Neural progenitor cell (in vitro differentiated cells): Measurements from ENCODE around the gene TOM1. TPM values are rescaled to one million over a fixed set of nuclear protein-coding genes. Genes with fewer than 3 reads are reported as not detected.

Source experiments
- DNase-seq: peaks from one replicate; pipeline ENCODE4 v3.0.0-alpha.2; 2016; ENCODE audit warnings: low spot score
- H2AFZ ChIP-seq: fragments of 200-600 bp; sonication (generic); replicated peaks from 2 replicates; pipeline ENCODE4 v1.6.1; 2016; ENCODE audit warnings: antibody characterized with exemption
- H3F3A ChIP-seq: fragments of 200-600 bp; sonication (generic); 2 replicates; pipeline ENCODE4 v1.6.1; 2016; ENCODE audit warnings: antibody characterized with exemption, low read depth
- H3K27ac ChIP-seq: fragments of 200-600 bp; sonication (generic); 2 replicates; pipeline ENCODE4 v1.5.1; 2016; ENCODE audit warnings: mild to moderate bottlenecking
- H3K27me3 ChIP-seq: fragments of 200-600 bp; sonication (generic); 2 replicates; pipeline ENCODE4 v1.6.1; 2016; ENCODE audit warnings: mild to moderate bottlenecking, moderate library complexity
- H3K36me3 ChIP-seq: fragments of 200-600 bp; sonication (generic); 2 replicates; pipeline ENCODE4 v1.5.1; 2016
- H3K4me1 ChIP-seq: fragments of 200-600 bp; sonication (generic); 2 replicates; pipeline ENCODE4 v1.6.1; 2016; ENCODE audit warnings: mixed run types
- H3K4me2 ChIP-seq: fragments of 200-600 bp; sonication (generic); 2 replicates; pipeline ENCODE4 v1.6.1; 2016
- H3K4me3 ChIP-seq: fragments of 200-600 bp; sonication (generic); 2 replicates; pipeline ENCODE4 v1.5.1; 2016
- H3K79me2 ChIP-seq: fragments of 200-600 bp; sonication (generic); 2 replicates; pipeline ENCODE4 v1.6.1; 2016; ENCODE audit warnings: low read depth
- H3K9ac ChIP-seq: fragments of 200-600 bp; sonication (generic); 2 replicates; pipeline ENCODE4 v1.6.1; 2016
- H3K9me3 ChIP-seq: fragments of 200-600 bp; sonication (generic); 2 replicates; pipeline ENCODE4 v1.5.1; 2016; ENCODE audit warnings: low read depth
- H4K20me1 ChIP-seq: fragments of 200-600 bp; sonication (generic); 2 replicates; pipeline ENCODE4 v1.6.1; 2016; ENCODE audit warnings: low read depth
- H3K27ac Mint-ChIP-seq: 3 replicates; pipeline ENCODE4 v1.8.0; 2021; ENCODE audit warnings: mixed read lengths
- H3K27me3 Mint-ChIP-seq: 2 replicates; pipeline ENCODE4 v1.8.0; 2022; ENCODE audit warnings: low read depth, mild to moderate bottlenecking, inconsistent platforms, moderate library complexity, mixed read lengths; ENCODE audit not compliant: insufficient read depth
- H3K36me3 Mint-ChIP-seq: 3 replicates; pipeline ENCODE4 v1.8.0; 2021; ENCODE audit warnings: mixed read lengths
- H3K4me1 Mint-ChIP-seq: 3 replicates; pipeline ENCODE4 v1.8.0; 2021; ENCODE audit warnings: mixed read lengths
- H3K4me3 Mint-ChIP-seq: 3 replicates; pipeline ENCODE4 v1.8.0; 2021; ENCODE audit warnings: mild to moderate bottlenecking, moderate library complexity, mixed read lengths
- H3K9me3 Mint-ChIP-seq: 3 replicates; pipeline ENCODE4 v1.8.0; 2020; ENCODE audit warnings: mixed read lengths
- EZH2 ChIP-seq: fragments of 200-600 bp; sonication (generic); IDR thresholded peaks from 2 replicates; pipeline ENCODE4 v1.6.1; 2017; ENCODE audit warnings: antibody characterized with exemption, mild to moderate bottlenecking, moderate library complexity
- EZH2phosphoT487 ChIP-seq: fragments of 200-600 bp; sonication (generic); IDR thresholded peaks from 2 replicates; pipeline ENCODE4 v1.6.1; 2017; ENCODE audit warnings: antibody characterized with exemption
- total RNA-seq: library from RNA; depleted of rRNA; stranded (reverse); fragments of >200 nt; gene quantifications from 2 replicates; pipeline ENCODE4 v1.2.3, GENCODE V29; 2015; ENCODE audit warnings: low replicate concordance
- TF ChIP-seq, protein P1 (sequence below): fragments of 200-600 bp; sonication (generic); IDR thresholded peaks from 2 replicates; pipeline ENCODE4 v1.5.1; 2017; ENCODE audit warnings: antibody characterized with exemption, mild to moderate bottlenecking

TOM1 gene
- total RNA-seq, 1 donor from 2014 or later: 28.6 TPM

DNA sequence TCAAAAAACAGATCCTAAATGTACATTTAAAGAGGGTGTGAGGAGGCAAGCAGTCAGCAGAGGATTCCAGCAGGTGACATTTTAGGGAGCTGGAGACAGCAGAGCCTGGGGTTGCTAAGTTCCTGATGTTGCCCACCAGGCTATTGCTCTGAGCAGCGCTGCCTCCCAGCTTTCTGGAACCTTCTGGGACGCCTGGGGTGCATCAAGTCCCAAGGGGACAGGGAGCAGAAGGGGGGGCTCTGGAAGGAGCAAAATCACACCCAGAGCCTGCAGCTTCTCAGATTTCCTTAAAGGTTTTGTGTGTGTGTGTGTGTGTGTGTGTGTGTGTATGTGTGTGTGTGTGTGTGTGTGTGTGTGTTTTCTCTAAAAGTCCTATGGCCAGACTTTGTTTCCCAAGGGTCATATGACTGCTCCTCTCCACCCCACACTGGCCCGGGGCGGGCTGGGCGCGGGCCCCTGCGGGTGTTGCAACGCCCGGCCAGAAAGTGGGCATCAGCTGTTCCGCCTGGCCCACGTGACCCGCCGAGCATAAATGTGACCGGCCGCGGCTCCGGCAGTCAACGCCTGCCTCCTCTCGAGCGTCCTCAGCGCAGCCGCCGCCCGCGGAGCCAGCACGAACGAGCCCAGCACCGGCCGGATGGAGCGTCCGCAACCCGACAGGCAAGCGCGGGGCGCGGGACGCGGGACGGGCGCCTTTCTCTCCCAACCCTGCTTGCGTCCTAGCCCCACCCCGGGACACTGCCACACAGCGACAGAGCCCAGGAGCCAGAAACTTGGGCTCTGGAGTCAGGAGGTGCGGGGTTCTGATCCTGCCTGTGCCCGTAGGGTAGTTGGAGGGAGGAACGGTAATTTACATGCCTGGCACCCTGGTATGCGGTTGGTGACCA lies 81.1 kb downstream of the TOM1 start, which contains the start of gene HMOX1:
HMOX1 (plus strand) TSS at position 560 of the 887 bp plus-strand sequence; CDS start at position 638, 78 bp downstream.
- Histone ChIP-seq H2AFZ (peak within 1 kb of the TSS; percentile 87), H3K9me3 (no peaks in the 10 kb centered on the region), H3K79me2 (no peaks in the 10 kb centered on the region), H3K27ac (no peak within 1 kb of the TSS), H3K4me1 (peaks cover 32% of the 10 kb centered on the region), H3K36me3 (no peaks in the 10 kb centered on the region), H3K4me2 (peak within 1 kb of the TSS; percentile 81), H3K4me3 (peak within 1 kb of the TSS; percentile 41), H3K27me3 (peaks cover 12% of the 10 kb centered on the region), H3K9ac (no peak within 1 kb of the TSS), H4K20me1 (no peaks in the 10 kb centered on the region), H3F3A (peaks cover 45% of the 10 kb centered on the region)
- peak; percentile 91 for DNase-seq
- H3K36me3 Mint-ChIP-seq: no peaks in the 10 kb centered on the region
- TF ChIP-seq EZH2: no peak
- TF ChIP-seq EZH2phosphoT487: no peak
- TF ChIP-seq, protein P1, sequence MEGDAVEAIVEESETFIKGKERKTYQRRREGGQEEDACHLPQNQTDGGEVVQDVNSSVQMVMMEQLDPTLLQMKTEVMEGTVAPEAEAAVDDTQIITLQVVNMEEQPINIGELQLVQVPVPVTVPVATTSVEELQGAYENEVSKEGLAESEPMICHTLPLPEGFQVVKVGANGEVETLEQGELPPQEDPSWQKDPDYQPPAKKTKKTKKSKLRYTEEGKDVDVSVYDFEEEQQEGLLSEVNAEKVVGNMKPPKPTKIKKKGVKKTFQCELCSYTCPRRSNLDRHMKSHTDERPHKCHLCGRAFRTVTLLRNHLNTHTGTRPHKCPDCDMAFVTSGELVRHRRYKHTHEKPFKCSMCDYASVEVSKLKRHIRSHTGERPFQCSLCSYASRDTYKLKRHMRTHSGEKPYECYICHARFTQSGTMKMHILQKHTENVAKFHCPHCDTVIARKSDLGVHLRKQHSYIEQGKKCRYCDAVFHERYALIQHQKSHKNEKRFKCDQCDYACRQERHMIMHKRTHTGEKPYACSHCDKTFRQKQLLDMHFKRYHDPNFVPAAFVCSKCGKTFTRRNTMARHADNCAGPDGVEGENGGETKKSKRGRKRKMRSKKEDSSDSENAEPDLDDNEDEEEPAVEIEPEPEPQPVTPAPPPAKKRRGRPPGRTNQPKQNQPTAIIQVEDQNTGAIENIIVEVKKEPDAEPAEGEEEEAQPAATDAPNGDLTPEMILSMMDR: no peak
- H3K4me1 Mint-ChIP-seq: peaks cover 39% of the 10 kb centered on the region
- H3K9me3 Mint-ChIP-seq: no peaks in the 10 kb centered on the region
- peaks cover 28% of the 10 kb centered on the region for H3K27me3 Mint-ChIP-seq
- peak within 1 kb of the TSS; percentile 74 for H3K4me3 Mint-ChIP-seq
- H3K27ac Mint-ChIP-seq: no peak within 1 kb of the TSS

DNA sequence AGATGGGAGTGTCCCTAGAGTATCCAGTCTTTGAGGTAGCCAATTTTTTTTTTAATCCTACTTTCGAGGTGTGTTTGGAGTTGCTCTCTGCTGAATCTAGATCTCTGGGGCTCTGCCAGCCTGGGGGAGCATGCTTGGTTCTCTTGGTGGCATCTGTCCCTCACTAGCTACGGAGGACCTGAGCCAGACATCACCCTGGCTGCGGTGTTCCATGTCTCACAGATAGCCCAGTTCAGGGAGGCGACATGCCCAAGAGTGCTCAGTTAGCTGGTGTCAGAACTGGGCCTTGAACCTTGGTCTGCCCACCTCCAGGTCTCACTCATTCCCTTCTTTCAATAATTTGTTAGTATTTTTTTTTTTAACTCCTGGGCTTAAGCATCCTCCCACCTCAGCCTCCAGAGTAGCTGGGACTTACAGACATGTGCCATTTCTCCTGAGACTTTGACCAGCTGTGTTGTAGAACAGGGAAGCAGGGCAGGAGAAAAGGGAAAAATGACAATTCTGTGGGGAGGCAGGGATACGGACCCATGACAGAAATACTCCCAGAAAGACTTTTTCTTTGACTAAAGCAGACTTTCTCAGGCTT lies 81.8 kb downstream of the TOM1 start:
- H3K9ac ChIP-seq: no peak overlapping the region
- peak overlapping the region; percentile 41 for H3K4me3 ChIP-seq
- H3K9me3 ChIP-seq: no peaks in the 10 kb centered on the region
- peaks cover 48% of the 10 kb centered on the region for H3F3A ChIP-seq
- no peak for DNase-seq
- H3K79me2 ChIP-seq: no peaks in the 10 kb centered on the region
- no peaks in the 10 kb centered on the region for H4K20me1 ChIP-seq
- peaks cover 25% of the 10 kb centered on the region for H3K4me1 ChIP-seq
- H3K27me3 ChIP-seq: peaks cover 12% of the 10 kb centered on the region
- Mint-ChIP-seq H3K9me3 (no peaks in the 10 kb centered on the region), H3K27ac (no peak overlapping the region), H3K27me3 (peaks cover 28% of the 10 kb centered on the region), H3K36me3 (no peaks in the 10 kb centered on the region), H3K4me3 (peak overlapping the region; percentile 74), H3K4me1 (peaks cover 40% of the 10 kb centered on the region)
- H2AFZ ChIP-seq: peak overlapping the region; percentile 87
- TF ChIP-seq EZH2 (no peak), EZH2phosphoT487 (no peak)
- TF ChIP-seq, protein P1: no peak
- H3K27ac ChIP-seq: no peak overlapping the region
- no peaks in the 10 kb centered on the region for H3K36me3 ChIP-seq
- H3K4me2 ChIP-seq: peak overlapping the region; percentile 81

DNA sequence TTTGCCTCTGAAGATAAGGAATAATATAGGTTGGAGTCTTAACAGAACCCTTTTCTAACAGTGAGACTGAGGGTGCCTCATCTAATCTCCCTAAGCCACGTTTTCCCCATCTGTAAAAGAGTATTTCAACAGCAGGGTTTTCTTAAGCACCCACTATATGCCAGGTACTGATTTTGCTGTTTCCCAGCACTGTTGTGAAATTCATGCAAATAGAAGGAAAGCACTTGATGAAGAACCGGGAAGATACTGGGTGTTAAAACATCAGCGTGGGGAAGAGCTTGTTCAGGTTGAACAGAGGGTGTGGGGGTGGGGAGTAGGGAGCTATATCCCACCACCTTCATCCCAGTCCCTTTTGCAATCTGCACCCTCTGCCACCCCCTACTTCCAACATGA lies 84.0 kb downstream of the TOM1 start:
- Histone ChIP-seq H3K9me3 (no peaks in the 10 kb centered on the region), H3F3A (peaks cover 38% of the 10 kb centered on the region), H4K20me1 (no peaks in the 10 kb centered on the region), H3K9ac (no peak overlapping the region), H3K27ac (no peak overlapping the region), H3K4me3 (no peak overlapping the region), H3K4me2 (no peak overlapping the region), H2AFZ (no peak overlapping the region), H3K36me3 (no peaks in the 10 kb centered on the region), H3K27me3 (peaks cover 12% of the 10 kb centered on the region), H3K79me2 (no peaks in the 10 kb centered on the region), H3K4me1 (peaks cover 16% of the 10 kb centered on the region)
- H3K36me3 Mint-ChIP-seq: no peaks in the 10 kb centered on the region
- H3K4me1 Mint-ChIP-seq: peaks cover 24% of the 10 kb centered on the region
- H3K4me3 Mint-ChIP-seq: no peak overlapping the region
- H3K9me3 Mint-ChIP-seq: no peaks in the 10 kb centered on the region
- H3K27ac Mint-ChIP-seq: no peak overlapping the region
- DNase-seq: no peak
- H3K27me3 Mint-ChIP-seq: peaks cover 26% of the 10 kb centered on the region
- TF ChIP-seq, protein P1: no peak
- TF ChIP-seq EZH2phosphoT487 (no peak), EZH2 (no peak)
